GM23338 (cell line): ENCODE data around the gene GPA33. TPM values are rescaled to one million over a fixed set of nuclear protein-coding genes. Genes with fewer than 3 reads are reported as not detected.

Experiments used
- ATAC-seq: fragments of 200-7000 bp; cut with Tn5 transposase; 3 replicates; pipeline ENCODE4 v1.9.1; 2020
- DNase-seq: peaks from one replicate; pipeline ENCODE4 v3.0.0-alpha.2; 2015; ENCODE audit warnings: low spot score
- H2AFZ ChIP-seq: fragments of 200-600 bp; sonication (generic); 2 replicates; pipeline ENCODE4 v1.8.0; 2016; ENCODE audit warnings: antibody characterized with exemption, mild to moderate bottlenecking, moderate library complexity
- H3F3A ChIP-seq: fragments of 200-600 bp; sonication (generic); replicated peaks from 2 replicates; pipeline ENCODE4 v1.8.0; 2017; ENCODE audit warnings: antibody characterized with exemption, mixed run types, low read depth
- H3K27ac ChIP-seq: fragments of 200-600 bp; sonication (generic); 2 replicates; pipeline ENCODE4 v1.6.1; 2016; ENCODE audit warnings: low read depth
- H3K27me3 ChIP-seq: fragments of 200-600 bp; sonication (generic); 2 replicates; pipeline ENCODE4 v1.8.0; 2016; ENCODE audit warnings: mild to moderate bottlenecking, mixed run types, moderate library complexity; ENCODE audit not compliant: insufficient read depth
- H3K36me3 ChIP-seq: fragments of 200-600 bp; sonication (generic); 2 replicates; pipeline ENCODE4 v1.8.0; 2016; ENCODE audit warnings: mild to moderate bottlenecking; ENCODE audit not compliant: insufficient read depth
- H3K4me1 ChIP-seq: fragments of 200-600 bp; sonication (generic); 2 replicates; pipeline ENCODE4 v1.8.0; 2016; ENCODE audit warnings: mild to moderate bottlenecking, moderate library complexity; ENCODE audit not compliant: insufficient read depth
- H3K4me2 ChIP-seq: fragments of 200-600 bp; sonication (generic); 2 replicates; pipeline ENCODE4 v1.7.1; 2017; ENCODE audit warnings: mixed run types
- H3K4me3 ChIP-seq: fragments of 200-600 bp; sonication (generic); 2 replicates; pipeline ENCODE4 v1.6.1; 2016; ENCODE audit warnings: mixed run types
- H3K79me2 ChIP-seq: fragments of 200-600 bp; sonication (generic); replicated peaks from 2 replicates; pipeline ENCODE4 v1.8.0; 2017; ENCODE audit warnings: mild to moderate bottlenecking; ENCODE audit not compliant: insufficient read depth
- H3K9me2 ChIP-seq: fragments of 200-600 bp; sonication (generic); 2 replicates; pipeline ENCODE4 v1.8.0; 2017; ENCODE audit not compliant: insufficient read depth
- H4K20me1 ChIP-seq: fragments of 200-600 bp; sonication (generic); replicated peaks from 2 replicates; pipeline ENCODE4 v1.8.0; 2017; ENCODE audit warnings: mild to moderate bottlenecking; ENCODE audit not compliant: insufficient read depth
- H3K27ac Mint-ChIP-seq: 2 replicates; pipeline ENCODE4 v1.8.0; 2020; ENCODE audit warnings: inconsistent platforms, mild to moderate bottlenecking, moderate library complexity, mixed read lengths
- H3K27me3 Mint-ChIP-seq: 3 replicates; pipeline ENCODE4 v1.8.0; 2022; ENCODE audit warnings: low read depth, mild to moderate bottlenecking, moderate library complexity, mixed read lengths, inconsistent platforms; ENCODE audit not compliant: insufficient read depth, poor library complexity
- H3K36me3 Mint-ChIP-seq: 3 replicates; pipeline ENCODE4 v1.8.0; 2021; ENCODE audit warnings: low read depth, mild to moderate bottlenecking, inconsistent platforms, moderate library complexity, mixed read lengths
- H3K4me1 Mint-ChIP-seq: 3 replicates; pipeline ENCODE4 v1.8.0; 2020; ENCODE audit warnings: mild to moderate bottlenecking, inconsistent platforms, mixed read lengths
- H3K4me3 Mint-ChIP-seq: 3 replicates; pipeline ENCODE4 v1.8.0; 2021; ENCODE audit warnings: moderate library complexity, mild to moderate bottlenecking, inconsistent platforms, mixed read lengths
- H3K9me3 Mint-ChIP-seq: 3 replicates; pipeline ENCODE4 v1.8.0; 2020; ENCODE audit warnings: moderate library complexity, mild to moderate bottlenecking, inconsistent platforms, mixed read lengths
- CREB1 ChIP-seq: fragments of 250-450 bp; sonication (Bioruptor Pico); IDR thresholded peaks from 2 replicates; pipeline ENCODE4 v1.5.0; 2020; ENCODE audit warnings: low read depth, mild to moderate bottlenecking, moderate library complexity
- EZH2 ChIP-seq: fragments of 200-600 bp; sonication (generic); IDR thresholded peaks from one replicate; pipeline ENCODE4 v1.8.0; 2017; ENCODE audit warnings: antibody characterized with exemption, mild to moderate bottlenecking, low read depth; ENCODE audit not compliant: unreplicated experiment
- EZH2phosphoT487 ChIP-seq: fragments of 200-600 bp; sonication (generic); IDR thresholded peaks from one replicate; pipeline ENCODE4 v1.8.1; 2018; ENCODE audit warnings: antibody characterized with exemption; ENCODE audit not compliant: unreplicated experiment
- JUNB ChIP-seq: IDR thresholded peaks from one replicate; pipeline ENCODE4 v1.6.1; 2016; ENCODE audit warnings: antibody characterized with exemption; ENCODE audit not compliant: unreplicated experiment
- NANOG ChIP-seq: IDR thresholded peaks from 2 replicates; pipeline ENCODE4 v1.6.1; 2016; ENCODE audit warnings: antibody characterized with exemption, borderline replicate concordance
- POLR2AphosphoS5 ChIP-seq: IDR thresholded peaks from 2 replicates; pipeline ENCODE4 v1.6.1; 2016; ENCODE audit warnings: antibody characterized with exemption, low read depth
- STAT1 ChIP-seq: IDR thresholded peaks from one replicate; pipeline ENCODE4 v1.6.1; 2016; ENCODE audit warnings: antibody characterized with exemption; ENCODE audit not compliant: unreplicated experiment
- ZNF114 ChIP-seq: fragments of 250-450 bp; sonication (Bioruptor Pico); IDR thresholded peaks from 2 replicates; pipeline ENCODE4 v1.5.0; 2020; ENCODE audit warnings: mild to moderate bottlenecking, moderate library complexity
- ZNF331 ChIP-seq: fragments of 250-450 bp; sonication (Bioruptor Pico); IDR thresholded peaks from 2 replicates; pipeline ENCODE4 v1.5.0; 2020; ENCODE audit warnings: low read depth, mild to moderate bottlenecking, moderate library complexity
- polyA plus RNA-seq: library from polyadenylated mRNA; unstranded; fragments of >200 nt; fragmentation: Nextera tagmentation; extraction: Ambion mirVana; gene quantifications from 2 replicates; pipeline ENCODE4 v1.2.1, GENCODE V29; 2016
- total RNA-seq: library from RNA; depleted of rRNA; stranded (reverse); fragments of >200 nt; shearing (Covaris generic); gene quantifications from 2 replicates; pipeline ENCODE4 v1.2.3, GENCODE V29; 2014
- TF ChIP-seq, protein P1 (sequence below): fragments of 250-450 bp; sonication (Bioruptor Pico); IDR thresholded peaks from 2 replicates; pipeline ENCODE4 v1.5.0; 2020; ENCODE audit warnings: mild to moderate bottlenecking, moderate library complexity
- TF ChIP-seq, protein P2 (sequence below): IDR thresholded peaks from one replicate; pipeline ENCODE4 v1.6.1; 2018; ENCODE audit warnings: antibody characterized with exemption; ENCODE audit not compliant: unreplicated experiment
- TF ChIP-seq, protein P3 (sequence below), 2 experiments: fragments of 200-600 bp in 1 of 2; sonication (generic) in 1 of 2; conservative IDR thresholded peaks; 2 replicates each; pipeline versions ENCODE4 v1.5.1 to v1.6.1; 2016 to 2017; ENCODE audit warnings: antibody characterized with exemption in 2 of 2, low read depth in 2 of 2, mild to moderate bottlenecking in 2 of 2, moderate library complexity in 1 of 2
- TF ChIP-seq, protein P4 (sequence below): IDR thresholded peaks from 2 replicates; pipeline ENCODE4 v1.6.1; 2016; ENCODE audit warnings: antibody characterized with exemption

Gene GPA33
- total and polyA plus RNA-seq, 2 experiments from 2014 or later = 0.10 to 0.28 TPM

DNA sequence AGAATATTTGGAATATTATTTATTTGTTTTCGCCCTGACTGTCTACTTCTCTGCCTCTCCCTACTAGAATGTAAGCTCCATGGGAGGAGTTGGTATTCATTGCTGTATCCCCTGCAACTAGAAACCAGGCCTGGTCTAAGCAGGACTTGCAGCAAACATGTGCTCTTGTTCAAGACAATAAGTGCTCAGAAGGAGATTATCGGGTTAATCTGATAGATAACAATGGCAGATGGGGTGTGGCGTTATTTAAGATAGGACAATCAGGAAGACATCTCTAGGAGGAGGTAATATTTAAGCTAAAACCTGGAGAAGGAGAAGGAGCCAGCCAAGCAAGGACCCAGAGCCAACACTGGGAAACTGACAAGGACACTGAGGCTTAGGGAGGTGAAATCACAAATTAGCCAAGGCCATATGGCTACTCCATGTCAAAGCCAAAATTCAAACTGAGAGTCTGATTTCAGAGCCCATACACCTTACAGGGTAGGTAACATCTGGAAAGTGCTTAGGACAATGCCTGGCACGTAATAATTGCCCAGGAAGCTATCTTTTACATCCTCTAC is 45.2 kb upstream of the GPA33 start:
- Histone ChIP-seq H3K36me3 (no peaks in the 10 kb centered on the region), H3K27me3 (no peaks in the 10 kb centered on the region), H2AFZ (no peak overlapping the region), H3K27ac (no peak overlapping the region; the same call in 1 of the 2 replicates), H4K20me1 (no peaks in the 10 kb centered on the region), H3K4me3 (no peak overlapping the region), H3K79me2 (no peaks in the 10 kb centered on the region), H3K4me1 (peaks cover 52% of the 10 kb centered on the region), H3K9me2 (peaks cover 3% of the 10 kb centered on the region; the same call in 1 of the 2 replicates), H3K4me2 (0 out of 2 replicates have a peak overlapping the region, but pooled peaks have one; percentile 45), H3F3A (no peaks in the 10 kb centered on the region)
- Mint-ChIP-seq H3K27ac (no peak overlapping the region), H3K9me3 (peaks cover 4% of the 10 kb centered on the region; the same call in 2 of the 3 replicates), H3K4me3 (no peak overlapping the region), H3K27me3 (no peaks in the 10 kb centered on the region), H3K4me1 (peaks cover 44% of the 10 kb centered on the region), H3K36me3 (peaks cover 5% of the 10 kb centered on the region; the same call in 1 of the 3 replicates)
- ATAC-seq = no peak
- TF ChIP-seq, protein P1, sequence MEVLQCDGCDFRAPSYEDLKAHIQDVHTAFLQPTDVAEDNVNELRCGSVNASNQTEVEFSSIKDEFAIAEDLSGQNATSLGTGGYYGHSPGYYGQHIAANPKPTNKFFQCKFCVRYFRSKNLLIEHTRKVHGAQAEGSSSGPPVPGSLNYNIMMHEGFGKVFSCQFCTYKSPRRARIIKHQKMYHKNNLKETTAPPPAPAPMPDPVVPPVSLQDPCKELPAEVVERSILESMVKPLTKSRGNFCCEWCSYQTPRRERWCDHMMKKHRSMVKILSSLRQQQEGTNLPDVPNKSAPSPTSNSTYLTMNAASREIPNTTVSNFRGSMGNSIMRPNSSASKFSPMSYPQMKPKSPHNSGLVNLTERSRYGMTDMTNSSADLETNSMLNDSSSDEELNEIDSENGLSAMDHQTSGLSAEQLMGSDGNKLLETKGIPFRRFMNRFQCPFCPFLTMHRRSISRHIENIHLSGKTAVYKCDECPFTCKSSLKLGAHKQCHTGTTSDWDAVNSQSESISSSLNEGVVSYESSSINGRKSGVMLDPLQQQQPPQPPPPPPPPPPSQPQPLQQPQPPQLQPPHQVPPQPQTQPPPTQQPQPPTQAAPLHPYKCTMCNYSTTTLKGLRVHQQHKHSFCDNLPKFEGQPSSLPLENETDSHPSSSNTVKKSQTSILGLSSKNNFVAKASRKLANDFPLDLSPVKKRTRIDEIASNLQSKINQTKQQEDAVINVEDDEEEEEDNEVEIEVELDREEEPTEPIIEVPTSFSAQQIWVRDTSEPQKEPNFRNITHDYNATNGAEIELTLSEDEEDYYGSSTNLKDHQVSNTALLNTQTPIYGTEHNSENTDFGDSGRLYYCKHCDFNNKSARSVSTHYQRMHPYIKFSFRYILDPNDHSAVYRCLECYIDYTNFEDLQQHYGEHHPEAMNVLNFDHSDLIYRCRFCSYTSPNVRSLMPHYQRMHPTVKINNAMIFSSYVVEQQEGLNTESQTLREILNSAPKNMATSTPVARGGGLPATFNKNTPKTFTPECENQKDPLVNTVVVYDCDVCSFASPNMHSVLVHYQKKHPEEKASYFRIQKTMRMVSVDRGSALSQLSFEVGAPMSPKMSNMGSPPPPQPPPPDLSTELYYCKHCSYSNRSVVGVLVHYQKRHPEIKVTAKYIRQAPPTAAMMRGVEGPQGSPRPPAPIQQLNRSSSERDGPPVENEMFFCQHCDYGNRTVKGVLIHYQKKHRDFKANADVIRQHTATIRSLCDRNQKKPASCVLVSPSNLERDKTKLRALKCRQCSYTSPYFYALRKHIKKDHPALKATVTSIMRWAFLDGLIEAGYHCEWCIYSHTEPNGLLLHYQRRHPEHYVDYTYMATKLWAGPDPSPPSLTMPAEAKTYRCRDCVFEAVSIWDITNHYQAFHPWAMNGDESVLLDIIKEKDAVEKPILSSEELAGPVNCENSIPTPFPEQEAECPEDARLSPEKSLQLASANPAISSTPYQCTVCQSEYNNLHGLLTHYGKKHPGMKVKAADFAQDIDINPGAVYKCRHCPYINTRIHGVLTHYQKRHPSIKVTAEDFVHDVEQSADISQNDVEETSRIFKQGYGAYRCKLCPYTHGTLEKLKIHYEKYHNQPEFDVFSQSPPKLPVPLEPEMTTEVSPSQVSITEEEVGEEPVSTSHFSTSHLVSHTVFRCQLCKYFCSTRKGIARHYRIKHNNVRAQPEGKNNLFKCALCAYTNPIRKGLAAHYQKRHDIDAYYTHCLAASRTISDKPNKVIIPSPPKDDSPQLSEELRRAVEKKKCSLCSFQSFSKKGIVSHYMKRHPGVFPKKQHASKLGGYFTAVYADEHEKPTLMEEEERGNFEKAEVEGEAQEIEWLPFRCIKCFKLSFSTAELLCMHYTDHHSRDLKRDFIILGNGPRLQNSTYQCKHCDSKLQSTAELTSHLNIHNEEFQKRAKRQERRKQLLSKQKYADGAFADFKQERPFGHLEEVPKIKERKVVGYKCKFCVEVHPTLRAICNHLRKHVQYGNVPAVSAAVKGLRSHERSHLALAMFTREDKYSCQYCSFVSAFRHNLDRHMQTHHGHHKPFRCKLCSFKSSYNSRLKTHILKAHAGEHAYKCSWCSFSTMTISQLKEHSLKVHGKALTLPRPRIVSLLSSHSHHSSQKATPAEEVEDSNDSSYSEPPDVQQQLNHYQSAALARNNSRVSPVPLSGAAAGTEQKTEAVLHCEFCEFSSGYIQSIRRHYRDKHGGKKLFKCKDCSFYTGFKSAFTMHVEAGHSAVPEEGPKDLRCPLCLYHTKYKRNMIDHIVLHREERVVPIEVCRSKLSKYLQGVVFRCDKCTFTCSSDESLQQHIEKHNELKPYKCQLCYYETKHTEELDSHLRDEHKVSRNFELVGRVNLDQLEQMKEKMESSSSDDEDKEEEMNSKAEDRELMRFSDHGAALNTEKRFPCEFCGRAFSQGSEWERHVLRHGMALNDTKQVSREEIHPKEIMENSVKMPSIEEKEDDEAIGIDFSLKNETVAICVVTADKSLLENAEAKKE (CRISPR knock-in tag) = no peak
- TF ChIP-seq POLR2AphosphoS5 = no peak
- no peak for TF ChIP-seq ZNF331 (CRISPR knock-in tag)
- no peak for TF ChIP-seq STAT1
- TF ChIP-seq, protein P2, sequence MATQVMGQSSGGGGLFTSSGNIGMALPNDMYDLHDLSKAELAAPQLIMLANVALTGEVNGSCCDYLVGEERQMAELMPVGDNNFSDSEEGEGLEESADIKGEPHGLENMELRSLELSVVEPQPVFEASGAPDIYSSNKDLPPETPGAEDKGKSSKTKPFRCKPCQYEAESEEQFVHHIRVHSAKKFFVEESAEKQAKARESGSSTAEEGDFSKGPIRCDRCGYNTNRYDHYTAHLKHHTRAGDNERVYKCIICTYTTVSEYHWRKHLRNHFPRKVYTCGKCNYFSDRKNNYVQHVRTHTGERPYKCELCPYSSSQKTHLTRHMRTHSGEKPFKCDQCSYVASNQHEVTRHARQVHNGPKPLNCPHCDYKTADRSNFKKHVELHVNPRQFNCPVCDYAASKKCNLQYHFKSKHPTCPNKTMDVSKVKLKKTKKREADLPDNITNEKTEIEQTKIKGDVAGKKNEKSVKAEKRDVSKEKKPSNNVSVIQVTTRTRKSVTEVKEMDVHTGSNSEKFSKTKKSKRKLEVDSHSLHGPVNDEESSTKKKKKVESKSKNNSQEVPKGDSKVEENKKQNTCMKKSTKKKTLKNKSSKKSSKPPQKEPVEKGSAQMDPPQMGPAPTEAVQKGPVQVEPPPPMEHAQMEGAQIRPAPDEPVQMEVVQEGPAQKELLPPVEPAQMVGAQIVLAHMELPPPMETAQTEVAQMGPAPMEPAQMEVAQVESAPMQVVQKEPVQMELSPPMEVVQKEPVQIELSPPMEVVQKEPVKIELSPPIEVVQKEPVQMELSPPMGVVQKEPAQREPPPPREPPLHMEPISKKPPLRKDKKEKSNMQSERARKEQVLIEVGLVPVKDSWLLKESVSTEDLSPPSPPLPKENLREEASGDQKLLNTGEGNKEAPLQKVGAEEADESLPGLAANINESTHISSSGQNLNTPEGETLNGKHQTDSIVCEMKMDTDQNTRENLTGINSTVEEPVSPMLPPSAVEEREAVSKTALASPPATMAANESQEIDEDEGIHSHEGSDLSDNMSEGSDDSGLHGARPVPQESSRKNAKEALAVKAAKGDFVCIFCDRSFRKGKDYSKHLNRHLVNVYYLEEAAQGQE = no peak
- no peak for TF ChIP-seq EZH2phosphoT487
- no peak for TF ChIP-seq CREB1 (CRISPR knock-in tag)
- no peak for TF ChIP-seq EZH2
- TF ChIP-seq JUNB = no peak
- no peak for TF ChIP-seq NANOG
- TF ChIP-seq ZNF114 (CRISPR knock-in tag) = no peak
- TF ChIP-seq, protein P3, sequence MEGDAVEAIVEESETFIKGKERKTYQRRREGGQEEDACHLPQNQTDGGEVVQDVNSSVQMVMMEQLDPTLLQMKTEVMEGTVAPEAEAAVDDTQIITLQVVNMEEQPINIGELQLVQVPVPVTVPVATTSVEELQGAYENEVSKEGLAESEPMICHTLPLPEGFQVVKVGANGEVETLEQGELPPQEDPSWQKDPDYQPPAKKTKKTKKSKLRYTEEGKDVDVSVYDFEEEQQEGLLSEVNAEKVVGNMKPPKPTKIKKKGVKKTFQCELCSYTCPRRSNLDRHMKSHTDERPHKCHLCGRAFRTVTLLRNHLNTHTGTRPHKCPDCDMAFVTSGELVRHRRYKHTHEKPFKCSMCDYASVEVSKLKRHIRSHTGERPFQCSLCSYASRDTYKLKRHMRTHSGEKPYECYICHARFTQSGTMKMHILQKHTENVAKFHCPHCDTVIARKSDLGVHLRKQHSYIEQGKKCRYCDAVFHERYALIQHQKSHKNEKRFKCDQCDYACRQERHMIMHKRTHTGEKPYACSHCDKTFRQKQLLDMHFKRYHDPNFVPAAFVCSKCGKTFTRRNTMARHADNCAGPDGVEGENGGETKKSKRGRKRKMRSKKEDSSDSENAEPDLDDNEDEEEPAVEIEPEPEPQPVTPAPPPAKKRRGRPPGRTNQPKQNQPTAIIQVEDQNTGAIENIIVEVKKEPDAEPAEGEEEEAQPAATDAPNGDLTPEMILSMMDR (conservative IDR thresholded peaks at IDR 0.05; ENCODE audit: low read depth in 2 of 2) = no peak
- TF ChIP-seq, protein P4, sequence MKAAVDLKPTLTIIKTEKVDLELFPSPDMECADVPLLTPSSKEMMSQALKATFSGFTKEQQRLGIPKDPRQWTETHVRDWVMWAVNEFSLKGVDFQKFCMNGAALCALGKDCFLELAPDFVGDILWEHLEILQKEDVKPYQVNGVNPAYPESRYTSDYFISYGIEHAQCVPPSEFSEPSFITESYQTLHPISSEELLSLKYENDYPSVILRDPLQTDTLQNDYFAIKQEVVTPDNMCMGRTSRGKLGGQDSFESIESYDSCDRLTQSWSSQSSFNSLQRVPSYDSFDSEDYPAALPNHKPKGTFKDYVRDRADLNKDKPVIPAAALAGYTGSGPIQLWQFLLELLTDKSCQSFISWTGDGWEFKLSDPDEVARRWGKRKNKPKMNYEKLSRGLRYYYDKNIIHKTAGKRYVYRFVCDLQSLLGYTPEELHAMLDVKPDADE = no peak
- DNase-seq = no peak
